Measurements from ENCODE around the gene ZNF121.
A peak's percentile ranks its signal among the peaks of the same experiment; 100 is the strongest.
"Not testable (repeated sequence)": the region's sequence is repeated elsewhere in the genome, so short reads cannot be mapped to it uniquely, and the experiment has no call there.

The ZNF121 gene

GRCh38 chr19:9584073-9584833, at the start of gene ZNF121:
Gene ZNF121, minus strand, starts transcription at chr19:9584504. Its CDS starts 16,407 bp downstream, at chr19:9568097.
- no peak for DNase-seq (ENCODE audit: low read depth, low spot score)
- peak within 1 kb of the TSS; percentile 88 for H3K27ac ChIP-seq

GRCh38 chr19:9627856-9628255, 43.6 kb upstream of the ZNF121 start:
- no peak for DNase-seq (ENCODE audit: low read depth, low spot score)
- no peak overlapping the region for H3K27ac ChIP-seq

GRCh38 chr19:9622531-9622930, 38.2 kb upstream of the ZNF121 start:
- H3K27ac ChIP-seq: peak overlapping the region; percentile 98
- peak; percentile 56 for DNase-seq (ENCODE audit: low read depth, low spot score)

- peak within 1 kb of the TSS; percentile 98 for H3K27ac ChIP-seq
- peak; percentile 85 for DNase-seq (ENCODE audit: low read depth, low spot score)
Measured at GRCh38 chr19:9621156-9622037, 37.1 kb upstream of the ZNF121 start, which contains the start of gene ZNF561. Gene ZNF561, minus strand, starts transcription at chr19:9621232. Its CDS starts 1,776 bp downstream, at chr19:9619456.

GRCh38 chr19:9620842-9621155, 36.5 kb upstream of the ZNF121 start:
- peak overlapping the region; percentile 98 for H3K27ac ChIP-seq
- DNase-seq (ENCODE audit: low read depth, low spot score): no peak

- no peak overlapping the region for H3K27ac ChIP-seq
- DNase-seq (ENCODE audit: low read depth, low spot score): no peak
Measured at GRCh38 chr19:9615844-9616243, 31.5 kb upstream of the ZNF121 start.

- no peak for DNase-seq (ENCODE audit: low read depth, low spot score)
- H3K27ac ChIP-seq: no peak overlapping the region
Measured at GRCh38 chr19:9610484-9611113, 26.3 kb upstream of the ZNF121 start.

- no peak for DNase-seq (ENCODE audit: low read depth, low spot score)
- no peak overlapping the region for H3K27ac ChIP-seq
Measured at GRCh38 chr19:9608912-9609311, 24.6 kb upstream of the ZNF121 start.

- peak; percentile 85 for DNase-seq (ENCODE audit: low read depth, low spot score)
- H3K27ac ChIP-seq: peak overlapping the region; percentile 82
Measured at GRCh38 chr19:9597027-9597426, 12.7 kb upstream of the ZNF121 start.

- peak; percentile 49 for DNase-seq (ENCODE audit: low read depth, low spot score)
- no peak overlapping the region for H3K27ac ChIP-seq
Measured at GRCh38 chr19:9586764-9587163, 2.5 kb upstream of the ZNF121 start.

GRCh38 chr19:9582081-9582725, 2.1 kb downstream of the ZNF121 start:
- DNase-seq (ENCODE audit: low read depth, low spot score); H3K27ac ChIP-seq: not testable (repeated sequence)

- no peak for DNase-seq (ENCODE audit: low read depth, low spot score)
- H3K27ac ChIP-seq: no peak overlapping the region
Measured at GRCh38 chr19:9580728-9581127, 3.6 kb downstream of the ZNF121 start.

- no peak for DNase-seq (ENCODE audit: low read depth, low spot score)
- H3K27ac ChIP-seq: no peak overlapping the region
Measured at GRCh38 chr19:9570255-9570654, 14.0 kb downstream of the ZNF121 start.

- no peak for DNase-seq (ENCODE audit: low read depth, low spot score)
- H3K27ac ChIP-seq: no peak overlapping the region
Measured at GRCh38 chr19:9566729-9567128, 17.6 kb downstream of the ZNF121 start.

GRCh38 chr19:9565900-9566705, 18.2 kb downstream of the ZNF121 start:
- DNase-seq (ENCODE audit: low read depth, low spot score): no peak
- no peak overlapping the region for H3K27ac ChIP-seq

GRCh38 chr19:9552536-9553274, 31.6 kb downstream of the ZNF121 start:
- DNase-seq (ENCODE audit: low read depth, low spot score): no peak
- no peak overlapping the region for H3K27ac ChIP-seq

- H3K27ac ChIP-seq: no peak overlapping the region
- DNase-seq (ENCODE audit: low read depth, low spot score): no peak
Measured at GRCh38 chr19:9547870-9548269, 36.4 kb downstream of the ZNF121 start.

- H3K27ac ChIP-seq; DNase-seq (ENCODE audit: low read depth, low spot score): not testable (repeated sequence)
Measured at GRCh38 chr19:9541281-9541680, 43.0 kb downstream of the ZNF121 start.

GRCh38 chr19:9539921-9540320, 44.4 kb downstream of the ZNF121 start:
- peak; percentile 18 for DNase-seq (ENCODE audit: low read depth, low spot score)
- peak overlapping the region; percentile 91 for H3K27ac ChIP-seq
